Activated CD4-positive, alpha-beta T cell treated with anti-CD3 and anti-CD28 coated beads, Interleukin-2, Interleukin-6, amounts not matched to agents 100 ng/mL and 50 ng/mL, durations not matched to agents 16 hours and 8 hours (primary cell): ENCODE results near the gene TMOD2.

ENCODE experiments used
- DNase-seq: peaks from one replicate; pipeline ENCODE4 v3.0.0-alpha.2; 2020

TMOD2 gene

DNA sequence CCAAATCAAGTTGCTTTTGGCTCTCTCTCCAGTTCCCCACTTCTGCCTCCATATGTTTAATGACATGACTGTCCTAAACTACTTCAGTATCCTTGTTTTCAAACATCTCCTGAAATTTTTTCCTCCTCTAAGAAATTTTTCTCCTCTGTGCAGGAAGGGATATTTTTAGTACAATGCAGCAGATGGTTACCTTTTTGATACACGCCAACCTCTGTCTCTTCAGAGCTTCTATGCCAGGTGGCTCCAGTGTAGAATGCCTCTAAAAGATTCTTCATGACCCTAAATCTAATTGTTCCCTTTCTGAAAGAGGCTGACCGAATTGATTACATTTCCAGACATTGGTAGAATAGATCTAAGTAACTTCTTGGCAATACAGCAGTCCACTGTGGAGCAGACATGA is 111.7 kb downstream of the TMOD2 start:
- no peak for DNase-seq

DNA sequence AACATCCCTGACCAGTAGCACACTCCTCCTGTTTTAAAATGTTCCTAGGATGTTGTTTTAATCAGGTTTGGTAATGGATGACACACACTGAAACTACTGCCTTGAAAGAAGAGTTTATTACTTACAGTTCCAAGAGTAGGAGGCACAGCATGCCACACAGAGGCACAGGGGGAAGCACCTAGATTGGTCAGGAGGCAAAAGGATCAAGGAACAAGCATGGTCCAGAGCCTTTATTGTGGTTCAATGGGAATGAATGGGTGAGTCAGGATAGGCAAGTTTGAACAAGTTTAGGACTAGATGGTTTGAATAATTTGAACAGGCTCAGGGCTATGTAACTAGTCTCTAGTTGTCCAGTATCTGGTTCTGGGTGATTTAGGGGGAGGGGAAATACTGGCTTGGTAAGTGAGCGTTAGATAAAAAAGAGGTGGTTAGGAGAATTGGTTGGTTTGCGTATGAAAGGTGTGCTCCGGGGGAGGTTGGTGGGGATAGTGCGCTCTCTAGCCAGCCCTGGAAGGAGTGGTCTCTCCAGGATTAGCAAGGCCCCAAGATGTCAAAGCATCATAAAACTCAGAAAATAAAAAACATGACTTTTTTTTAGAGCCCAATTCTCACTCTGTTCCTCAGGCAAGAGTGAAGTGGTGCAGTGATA is 113.1 kb downstream of the TMOD2 start:
- peak; percentile 8 for DNase-seq

DNA sequence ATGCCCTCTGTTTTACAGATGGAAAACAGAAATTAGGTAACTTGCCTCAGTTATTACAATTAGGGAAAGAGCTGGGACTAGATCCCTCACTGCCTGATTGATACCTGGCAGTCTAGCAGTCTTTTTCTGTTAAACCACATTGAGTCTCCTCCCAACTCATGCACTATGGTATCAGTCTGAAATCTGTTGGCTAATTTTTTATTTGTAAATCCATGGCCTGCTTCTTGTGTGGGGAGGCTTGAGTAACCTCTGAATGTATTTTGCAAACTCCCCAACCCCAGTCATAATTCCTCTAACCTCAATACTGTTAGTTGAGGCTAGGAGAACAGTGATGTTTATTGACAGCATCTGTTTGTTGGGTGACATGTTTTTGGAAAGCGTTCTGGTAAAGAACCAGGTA is 113.9 kb downstream of the TMOD2 start:
- no peak for DNase-seq
